Thoracic aorta (tissue), 2 donors: ENCODE data around the gene ERCC6. TPM values are rescaled to one million over a fixed set of nuclear protein-coding genes. Genes with fewer than 3 reads are reported as not detected.

Experiments used
- ATAC-seq: fragments of 150-250 bp; one replicate; pipeline ENCODE4 v1.8.0; 2017; ENCODE audit warnings: low read depth; ENCODE audit not compliant: insufficient number of reproducible peaks, low FRiP score
- DNase-seq: peaks from one replicate; pipeline ENCODE4 v3.0.0-alpha.2; 2020; ENCODE audit warnings: low spot score
- H3K27ac ChIP-seq, 2 donors: fragments of 200-600 bp; sonication (generic); 1 replicate in 1 of 2; 2 replicates in 1 of 2; pipeline ENCODE4 v1.5.1; 2016; ENCODE audit warnings: mild to moderate bottlenecking in 2 of 2, moderate library complexity in 2 of 2
- H3K27me3 ChIP-seq: fragments of 200-600 bp; sonication (generic); replicated peaks from 2 replicates; pipeline ENCODE4 v1.6.0; 2016; ENCODE audit warnings: mild to moderate bottlenecking; ENCODE audit not compliant: insufficient read depth
- H3K36me3 ChIP-seq: fragments of 200-600 bp; sonication (generic); one replicate; pipeline ENCODE4 v1.5.1; 2016
- H3K4me1 ChIP-seq, 2 donors: fragments of 200-600 bp; sonication (generic); 1 replicate in 1 of 2; 2 replicates in 1 of 2; pipeline versions ENCODE4 v1.5.1 to v1.6.0; 2016; ENCODE audit warnings: low read depth in 2 of 2, mild to moderate bottlenecking in 1 of 2; ENCODE audit not compliant: control insufficient read depth in 1 of 2
- H3K4me3 ChIP-seq: fragments of 200-600 bp; sonication (generic); 2 replicates; pipeline ENCODE4 v1.5.1; 2016; ENCODE audit warnings: mild to moderate bottlenecking
- H3K9me3 ChIP-seq: fragments of 200-600 bp; sonication (generic); 2 replicates; pipeline ENCODE4 v1.5.1; 2016
- total RNA-seq, 2 donors: library from RNA; depleted of rRNA; stranded (reverse); fragments of >200 nt; gene quantifications; one replicate each; pipeline versions ENCODE4 v1.1.0 to v1.2.3, GENCODE V29; 2016
- TF ChIP-seq, protein P1 (sequence below): fragments of 200-600 bp; sonication (generic); IDR thresholded peaks from one replicate; pipeline ENCODE4 v1.5.1; 2019; ENCODE audit warnings: antibody characterized with exemption

Gene ERCC6
- total RNA-seq = 10 to 100 TPM; 37.7 to 50.4 TPM

DNA sequence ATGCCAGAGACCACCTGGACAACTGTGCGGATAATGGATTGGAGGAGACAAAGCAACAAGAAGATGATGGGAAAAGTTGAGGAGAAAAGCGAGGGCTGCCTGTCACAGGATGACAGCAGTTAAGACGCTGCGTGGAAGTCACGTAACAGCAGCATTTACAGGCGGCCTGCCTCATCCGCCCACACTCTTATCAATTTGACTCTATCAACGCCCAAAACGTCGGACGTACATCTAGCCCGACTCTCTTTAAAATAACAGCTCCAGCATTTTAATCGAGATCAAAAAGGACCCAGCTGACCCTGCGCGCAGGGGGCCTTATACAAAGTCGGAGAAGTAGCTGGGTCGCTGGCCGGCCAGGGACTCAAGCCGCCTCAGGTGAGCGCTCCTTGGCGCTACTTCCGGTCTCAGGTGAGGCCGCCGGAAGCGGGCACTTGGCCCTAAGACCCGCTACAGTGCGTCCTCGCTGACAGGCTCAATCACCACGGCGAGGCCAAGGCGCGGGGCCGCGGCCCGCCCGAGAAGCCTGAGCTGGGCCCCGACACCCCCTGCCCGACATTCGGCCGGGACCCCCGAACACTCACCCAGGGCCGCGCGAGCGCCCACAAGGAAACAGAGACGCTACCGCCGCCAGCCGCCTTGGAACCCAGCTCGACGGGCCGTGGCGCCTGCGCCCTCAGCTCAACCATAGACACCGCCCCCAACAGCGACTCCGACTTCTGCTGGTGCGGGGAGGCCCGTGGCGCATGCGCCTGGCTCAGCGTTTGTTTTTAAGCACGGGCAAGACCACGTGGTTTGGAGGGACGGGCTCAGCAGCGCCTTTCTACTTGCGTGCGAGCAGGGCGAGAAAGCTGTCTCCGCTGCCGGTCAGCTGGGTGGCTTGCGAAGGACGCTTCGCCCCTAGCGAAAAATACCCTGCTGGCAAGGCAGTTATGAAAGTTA is at the start of gene ERCC6:
TSS of gene ERCC6 (minus strand) at position 741 of the 939 bp plus-strand sequence.
- peak within 1 kb of the TSS; percentile 86 for H3K27ac ChIP-seq
- no peaks in the 10 kb centered on the region for H3K27me3 ChIP-seq
- peaks cover 21 to 54% of the 10 kb centered on the region in 2 donors for H3K4me1 ChIP-seq
- no peaks in the 10 kb centered on the region for H3K36me3 ChIP-seq
- TF ChIP-seq, protein P1, sequence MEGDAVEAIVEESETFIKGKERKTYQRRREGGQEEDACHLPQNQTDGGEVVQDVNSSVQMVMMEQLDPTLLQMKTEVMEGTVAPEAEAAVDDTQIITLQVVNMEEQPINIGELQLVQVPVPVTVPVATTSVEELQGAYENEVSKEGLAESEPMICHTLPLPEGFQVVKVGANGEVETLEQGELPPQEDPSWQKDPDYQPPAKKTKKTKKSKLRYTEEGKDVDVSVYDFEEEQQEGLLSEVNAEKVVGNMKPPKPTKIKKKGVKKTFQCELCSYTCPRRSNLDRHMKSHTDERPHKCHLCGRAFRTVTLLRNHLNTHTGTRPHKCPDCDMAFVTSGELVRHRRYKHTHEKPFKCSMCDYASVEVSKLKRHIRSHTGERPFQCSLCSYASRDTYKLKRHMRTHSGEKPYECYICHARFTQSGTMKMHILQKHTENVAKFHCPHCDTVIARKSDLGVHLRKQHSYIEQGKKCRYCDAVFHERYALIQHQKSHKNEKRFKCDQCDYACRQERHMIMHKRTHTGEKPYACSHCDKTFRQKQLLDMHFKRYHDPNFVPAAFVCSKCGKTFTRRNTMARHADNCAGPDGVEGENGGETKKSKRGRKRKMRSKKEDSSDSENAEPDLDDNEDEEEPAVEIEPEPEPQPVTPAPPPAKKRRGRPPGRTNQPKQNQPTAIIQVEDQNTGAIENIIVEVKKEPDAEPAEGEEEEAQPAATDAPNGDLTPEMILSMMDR = no peak
- no peaks in the 10 kb centered on the region for H3K9me3 ChIP-seq
- ATAC-seq = peak; percentile 90
- peak within 1 kb of the TSS; percentile 86 for H3K4me3 ChIP-seq
- DNase-seq = peak; percentile 94

DNA sequence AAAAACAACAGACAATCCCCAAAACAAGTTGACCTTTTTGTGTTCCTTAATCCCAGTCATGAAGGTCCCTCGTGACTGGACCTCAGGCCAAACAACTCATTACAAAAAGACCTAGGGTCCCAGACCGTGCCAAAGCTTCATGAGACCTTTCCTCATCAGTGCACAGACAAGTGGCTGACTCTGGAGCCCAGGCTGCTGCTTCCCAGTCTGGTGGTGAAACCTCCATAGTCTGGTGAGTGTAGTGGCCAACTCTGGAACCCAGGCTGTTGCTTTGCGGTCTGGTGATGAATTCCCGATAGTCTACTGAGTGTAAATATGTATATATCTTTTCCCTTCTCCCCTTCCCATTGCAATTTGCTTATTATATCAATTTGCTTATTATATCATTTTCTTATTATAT is 49.1 kb upstream of the ERCC6 start:
- ATAC-seq = no peak
- no peaks in the 10 kb centered on the region for H3K4me1 ChIP-seq
- no peak overlapping the region for H3K4me3 ChIP-seq
- no peak overlapping the region for H3K27ac ChIP-seq
- no peaks in the 10 kb centered on the region for H3K27me3 ChIP-seq
- no peaks in the 10 kb centered on the region for H3K36me3 ChIP-seq
- DNase-seq = no peak
- no peaks in the 10 kb centered on the region for H3K9me3 ChIP-seq
- TF ChIP-seq, protein P1 = no peak

DNA sequence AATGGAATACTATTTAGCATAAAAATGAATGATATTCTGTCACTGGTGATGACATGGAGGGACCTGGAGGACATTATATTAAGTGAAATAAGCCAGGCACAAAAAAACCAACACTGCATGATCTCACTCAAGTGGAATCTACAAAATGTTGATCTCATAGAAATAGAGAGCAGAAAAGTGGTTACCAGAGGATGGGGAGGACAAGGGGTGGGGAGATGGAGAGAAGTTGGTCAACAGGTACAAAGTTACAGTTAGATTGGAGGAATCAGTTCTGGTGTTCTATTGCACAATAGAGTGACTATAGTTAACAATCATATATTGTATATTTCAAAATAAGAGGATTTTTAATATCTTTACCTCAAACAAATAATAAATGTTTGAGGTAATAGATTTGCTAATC is 46.5 kb upstream of the ERCC6 start:
- DNase-seq = no peak
- no peak for ATAC-seq
- no peaks in the 10 kb centered on the region for H3K9me3 ChIP-seq
- H3K4me3 ChIP-seq = no peak overlapping the region
- no peaks in the 10 kb centered on the region for H3K4me1 ChIP-seq
- TF ChIP-seq, protein P1 = no peak
- H3K36me3 ChIP-seq = no peaks in the 10 kb centered on the region
- no peaks in the 10 kb centered on the region for H3K27me3 ChIP-seq
- H3K27ac ChIP-seq = no peak overlapping the region

DNA sequence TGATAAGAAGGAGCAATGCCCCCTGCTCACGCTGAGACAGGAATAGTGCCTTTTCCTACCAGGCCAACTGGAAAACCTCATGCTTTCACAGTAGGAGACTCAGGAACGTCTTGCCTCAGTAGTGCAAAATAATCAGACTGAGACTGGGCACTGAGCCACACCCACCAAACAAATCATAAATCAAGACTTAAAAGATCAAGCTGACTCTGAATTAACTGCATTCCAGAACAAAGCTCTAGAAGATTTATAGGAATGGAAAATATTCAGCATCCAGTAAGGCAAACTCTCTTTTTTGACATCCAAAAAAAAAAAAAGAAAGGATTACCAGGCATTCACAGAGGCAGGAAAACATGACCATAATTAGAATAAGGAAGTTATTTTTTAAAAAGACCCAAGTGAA is 40.7 kb upstream of the ERCC6 start:
- TF ChIP-seq, protein P1 = no peak
- ATAC-seq = peak; percentile 36

DNA sequence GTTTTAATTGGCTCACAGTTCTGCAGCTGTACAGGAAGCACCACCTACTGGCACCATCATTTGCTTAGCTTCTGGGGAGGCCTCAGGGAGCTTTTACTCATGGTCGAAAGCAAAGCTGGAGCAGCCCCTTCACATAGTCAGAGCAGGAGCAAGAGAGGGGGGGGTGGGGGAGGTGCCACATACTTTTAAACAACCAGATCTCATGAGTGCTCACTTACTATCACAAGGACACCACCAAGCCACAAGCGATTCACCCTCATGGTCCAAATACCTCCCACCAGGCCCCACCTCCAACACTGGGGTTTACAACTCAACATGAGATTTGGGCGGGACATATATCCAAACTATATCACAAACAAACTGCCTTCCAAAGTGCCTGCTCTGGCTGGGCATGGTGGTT is 39.5 kb upstream of the ERCC6 start:
- no peaks in the 10 kb centered on the region for H3K27me3 ChIP-seq
- peaks cover 4 to 12% of the 10 kb centered on the region in 2 donors for H3K4me1 ChIP-seq
- no peak for DNase-seq
- no peak overlapping the region for H3K4me3 ChIP-seq
- H3K27ac ChIP-seq = no peak overlapping the region
- no peaks in the 10 kb centered on the region for H3K9me3 ChIP-seq
- no peaks in the 10 kb centered on the region for H3K36me3 ChIP-seq
- TF ChIP-seq, protein P1 = no peak
- ATAC-seq = no peak

More for the DNA sequence above, 40.7 kb upstream of the ERCC6 start:
- H3K27me3 ChIP-seq = no peaks in the 10 kb centered on the region
- H3K4me3 ChIP-seq = no peak overlapping the region
- peaks cover 4 to 12% of the 10 kb centered on the region in 2 donors for H3K4me1 ChIP-seq
- no peaks in the 10 kb centered on the region for H3K9me3 ChIP-seq
- DNase-seq = no peak
- H3K36me3 ChIP-seq = no peaks in the 10 kb centered on the region
- H3K27ac ChIP-seq = peak overlapping the region in 1 of 2 donors; percentile 56
